ENCODE results near the gene MAFF.
A peak's percentile ranks its signal among the peaks of the same experiment; 100 is the strongest.

Gene MAFF

DNA sequence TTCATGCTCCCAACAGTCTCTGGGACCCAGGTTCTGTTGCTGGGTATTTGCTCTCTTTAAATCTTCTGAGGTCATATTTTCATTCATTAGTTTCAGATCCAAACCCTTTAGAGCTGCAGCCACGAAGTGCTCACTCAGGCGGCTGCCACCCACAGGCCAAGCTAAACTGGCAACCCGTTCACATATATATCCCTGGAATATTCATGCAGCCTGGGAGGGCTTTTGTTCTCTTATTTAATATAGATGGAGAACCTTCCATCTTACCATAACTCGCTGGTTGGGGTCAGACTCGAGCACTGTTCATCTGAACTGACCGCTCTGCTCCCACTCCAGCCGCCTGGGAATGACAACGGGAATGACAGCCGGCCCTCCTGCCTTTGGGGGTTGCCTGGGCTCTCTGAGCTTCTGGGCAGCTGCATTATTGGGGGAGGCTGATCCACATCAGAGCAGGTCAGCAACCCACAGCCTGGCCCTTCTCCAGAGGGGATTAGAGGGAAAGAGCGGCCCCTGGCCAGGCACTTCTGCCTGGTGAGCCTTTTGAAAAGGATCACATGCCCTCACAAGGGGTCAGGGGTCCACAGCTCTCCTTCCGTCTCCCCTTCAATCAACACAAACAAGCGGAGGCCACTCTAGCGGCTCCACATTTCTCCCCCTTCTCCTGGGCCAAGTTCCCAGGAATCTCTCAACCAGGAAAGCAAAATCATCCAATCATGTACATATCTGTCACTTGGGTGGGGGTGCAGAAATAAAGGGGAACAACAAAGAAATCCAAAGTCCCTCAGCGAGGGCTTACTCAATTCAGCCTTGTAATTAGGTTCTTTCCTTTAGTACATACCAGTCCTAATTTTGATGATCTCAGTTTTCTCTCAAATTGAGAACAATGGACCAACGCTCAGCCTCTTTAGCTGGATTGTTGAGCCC is 59.2 kb downstream of the MAFF start:
- Histone ChIP-seq H3K36me3 (replicated peaks) (peaks cover 14% of the 10 kb centered on the region), H3K27ac (no peak overlapping the region), H3K4me3 (ENCODE audit: low read depth, low read length) (no peak overlapping the region), H3K27me3 (replicated peaks) (no peaks in the 10 kb centered on the region)
- no peak for DNase-seq
- in situ Hi-C loops (cut with HindIII; ENCODE audit: low pct_ligation_motif_present, low sequenced_read_pairs): no loop called here
- TF ChIP-seq, protein P1, sequence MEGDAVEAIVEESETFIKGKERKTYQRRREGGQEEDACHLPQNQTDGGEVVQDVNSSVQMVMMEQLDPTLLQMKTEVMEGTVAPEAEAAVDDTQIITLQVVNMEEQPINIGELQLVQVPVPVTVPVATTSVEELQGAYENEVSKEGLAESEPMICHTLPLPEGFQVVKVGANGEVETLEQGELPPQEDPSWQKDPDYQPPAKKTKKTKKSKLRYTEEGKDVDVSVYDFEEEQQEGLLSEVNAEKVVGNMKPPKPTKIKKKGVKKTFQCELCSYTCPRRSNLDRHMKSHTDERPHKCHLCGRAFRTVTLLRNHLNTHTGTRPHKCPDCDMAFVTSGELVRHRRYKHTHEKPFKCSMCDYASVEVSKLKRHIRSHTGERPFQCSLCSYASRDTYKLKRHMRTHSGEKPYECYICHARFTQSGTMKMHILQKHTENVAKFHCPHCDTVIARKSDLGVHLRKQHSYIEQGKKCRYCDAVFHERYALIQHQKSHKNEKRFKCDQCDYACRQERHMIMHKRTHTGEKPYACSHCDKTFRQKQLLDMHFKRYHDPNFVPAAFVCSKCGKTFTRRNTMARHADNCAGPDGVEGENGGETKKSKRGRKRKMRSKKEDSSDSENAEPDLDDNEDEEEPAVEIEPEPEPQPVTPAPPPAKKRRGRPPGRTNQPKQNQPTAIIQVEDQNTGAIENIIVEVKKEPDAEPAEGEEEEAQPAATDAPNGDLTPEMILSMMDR (IDR thresholded peaks at IDR 0.05; ENCODE audit: low read depth, low read length, missing control alignments): peak; percentile 49

DNA sequence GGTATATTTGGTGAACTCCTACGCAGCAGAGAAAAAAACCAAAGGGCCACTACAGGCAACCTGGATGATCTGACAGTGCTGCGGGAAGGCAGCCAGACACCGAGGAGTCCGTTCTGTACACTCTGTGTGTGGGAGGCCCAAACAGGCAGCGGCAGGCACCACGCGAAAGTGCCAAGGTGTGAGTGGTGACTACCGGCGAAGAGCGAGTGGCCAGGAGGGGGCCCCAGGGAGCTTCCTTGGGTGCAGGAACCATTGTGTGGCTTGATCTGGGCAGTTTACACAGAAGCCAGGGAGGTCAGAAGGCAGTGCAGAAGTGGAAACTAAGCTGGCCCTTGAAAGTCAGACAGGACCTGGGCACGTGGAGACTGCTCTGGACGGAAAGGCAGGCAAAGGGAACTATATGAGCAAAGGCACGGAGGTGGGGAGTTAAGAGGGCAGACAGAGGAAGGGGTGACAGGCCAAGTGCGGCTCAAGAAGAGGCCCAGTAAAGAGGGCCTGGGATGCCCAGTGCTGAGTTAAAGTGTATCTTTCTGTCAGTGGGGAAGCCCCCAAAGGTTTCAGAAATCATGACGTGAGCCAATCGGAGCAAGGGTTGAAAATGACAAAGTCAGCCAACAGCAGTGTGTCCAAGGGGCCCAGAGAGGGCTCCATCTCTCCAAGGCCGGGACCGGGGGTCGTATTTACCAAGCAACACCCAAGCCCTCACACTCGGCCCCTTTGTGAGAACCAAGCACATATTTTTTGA is 60.4 kb downstream of the MAFF start:
- H3K4me3 ChIP-seq (ENCODE audit: low read depth, low read length): no peak overlapping the region
- peaks cover 14% of the 10 kb centered on the region for H3K36me3 ChIP-seq (replicated peaks)
- TF ChIP-seq, protein P1 (IDR thresholded peaks at IDR 0.05; ENCODE audit: low read depth, low read length, missing control alignments): peak; percentile 75
- DNase-seq: no peak
- H3K27ac ChIP-seq: no peak overlapping the region
- H3K27me3 ChIP-seq (replicated peaks): no peaks in the 10 kb centered on the region
- in situ Hi-C loops (cut with HindIII; ENCODE audit: low pct_ligation_motif_present, low sequenced_read_pairs): no loop called here

DNA sequence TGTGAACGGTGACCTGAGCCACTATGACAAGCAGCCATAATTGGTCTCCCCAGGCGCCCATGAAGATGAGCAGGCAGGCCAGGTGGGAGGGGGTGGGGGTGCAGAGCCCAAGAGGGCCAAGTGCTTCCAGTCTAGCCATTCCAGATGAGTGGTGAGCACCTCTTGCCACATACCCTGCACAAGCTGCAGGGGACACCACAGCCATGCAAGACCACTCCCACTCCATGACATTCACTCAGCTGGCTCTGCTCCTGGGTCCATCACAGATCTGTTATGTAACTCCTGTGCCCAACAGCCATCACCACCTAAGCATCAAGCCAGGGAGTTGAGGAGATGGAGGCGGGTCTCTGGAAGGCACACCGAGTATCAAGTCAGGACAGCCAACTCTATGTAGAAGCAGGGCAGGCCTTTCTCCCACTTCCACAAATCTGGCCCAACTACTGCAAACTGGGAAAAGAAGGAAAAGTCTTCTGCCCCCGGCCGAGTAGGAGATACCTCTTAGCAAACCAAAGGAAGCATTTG is 62.6 kb downstream of the MAFF start:
- no peak overlapping the region for H3K4me3 ChIP-seq (ENCODE audit: low read depth, low read length)
- in situ Hi-C loops (cut with HindIII; ENCODE audit: low pct_ligation_motif_present, low sequenced_read_pairs): no loop called here
- H3K27ac ChIP-seq: no peak overlapping the region
- no peak for DNase-seq
- no peaks in the 10 kb centered on the region for H3K27me3 ChIP-seq (replicated peaks)
- peaks cover 14% of the 10 kb centered on the region for H3K36me3 ChIP-seq (replicated peaks)
- TF ChIP-seq, protein P1 (IDR thresholded peaks at IDR 0.05; ENCODE audit: low read depth, low read length, missing control alignments): no peak
